ENCODE results near the gene KREMEN1.

Gene KREMEN1

DNA sequence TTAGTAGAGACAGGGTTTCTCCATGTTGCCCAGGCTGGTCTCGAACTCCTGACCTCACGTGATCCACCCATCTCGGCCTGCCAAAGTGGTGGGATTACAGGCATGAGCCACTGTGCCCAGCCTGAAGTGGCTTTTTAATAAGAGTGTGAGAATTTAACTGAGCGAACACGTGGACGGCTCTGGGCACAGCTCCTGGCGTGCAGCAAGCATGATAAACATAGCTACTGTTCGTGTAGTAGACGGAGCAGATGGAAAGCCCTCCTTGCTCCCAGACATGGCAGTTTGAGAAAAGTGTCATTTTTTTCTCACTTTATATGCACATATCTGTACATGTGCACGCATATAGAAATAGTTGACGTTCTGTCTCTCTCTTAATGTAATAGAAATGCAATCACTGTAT lies 139.9 kb downstream of the KREMEN1 start:
- peaks cover 12 to 21% of the 10 kb centered on the region in 2 donors for H3K4me1 Mint-ChIP-seq
- ATAC-seq (replicated peaks) (no peak), DNase-seq (no peak)
- H3K36me3 Mint-ChIP-seq, result no peaks in the 10 kb centered on the region
- peaks cover 63 to 91% of the 10 kb centered on the region in 2 donors for H3K27me3 Mint-ChIP-seq
- no peaks in the 10 kb centered on the region for H3K9me3 Mint-ChIP-seq
- no peak overlapping the region for H3K27ac Mint-ChIP-seq
- no peak overlapping the region for H3K4me3 Mint-ChIP-seq

DNA sequence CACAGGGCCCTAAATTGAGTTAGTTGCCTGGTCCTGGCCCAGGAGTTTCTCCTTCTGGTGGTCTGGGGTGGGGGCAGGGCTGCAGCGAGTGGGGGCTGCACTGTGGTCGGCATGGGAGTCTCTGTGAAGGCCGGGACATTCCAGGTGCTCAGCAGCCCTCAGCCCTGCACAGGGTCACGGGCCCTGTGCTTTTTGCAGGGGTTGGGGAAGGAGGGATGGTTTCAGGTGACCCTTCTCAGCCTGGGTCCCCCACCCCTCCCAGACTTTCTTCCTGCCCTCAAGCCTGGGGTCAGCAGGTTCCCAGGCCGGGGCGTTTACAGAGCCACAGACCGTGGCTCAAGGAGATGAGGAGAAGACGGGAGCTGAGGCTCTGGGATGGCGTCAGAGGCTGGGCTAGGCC lies 140.7 kb downstream of the KREMEN1 start:
- Mint-ChIP-seq H3K9me3 (no peaks in the 10 kb centered on the region), H3K27ac (no peak overlapping the region), H3K27me3 (peaks cover 65 to 91% of the 10 kb centered on the region in 2 donors), H3K4me1 (peaks cover 12 to 14% of the 10 kb centered on the region in 2 donors), H3K4me3 (no peak overlapping the region), H3K36me3 (no peaks in the 10 kb centered on the region)
- no peak for ATAC-seq (replicated peaks)
- DNase-seq, result no peak

DNA sequence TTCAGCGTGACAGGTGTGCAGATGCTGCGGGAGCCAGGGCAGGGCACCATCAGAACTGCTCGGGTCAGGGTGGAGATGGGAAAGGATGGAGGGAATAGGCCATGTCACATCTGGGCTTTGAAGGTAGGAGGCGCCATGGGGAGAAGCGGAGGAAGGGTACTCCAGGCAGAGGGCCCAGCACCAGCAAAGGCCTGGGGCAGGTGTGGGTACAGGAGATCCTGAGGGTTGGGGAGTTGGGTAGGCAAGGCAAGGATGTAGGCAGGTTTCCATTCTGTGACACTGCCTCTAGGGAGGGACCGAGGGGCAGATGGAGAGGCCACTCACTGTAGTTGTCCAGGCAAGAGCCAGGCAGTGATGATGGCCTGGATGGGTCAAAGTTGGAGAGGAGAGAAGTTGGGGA lies 141.4 kb downstream of the KREMEN1 start:
- Mint-ChIP-seq H3K4me1 (peaks cover 6 to 8% of the 10 kb centered on the region in 2 donors), H3K9me3 (no peaks in the 10 kb centered on the region), H3K36me3 (no peaks in the 10 kb centered on the region), H3K4me3 (no peak overlapping the region), H3K27me3 (peaks cover 61 to 91% of the 10 kb centered on the region in 2 donors), H3K27ac (no peak overlapping the region)
- DNase-seq (no peak), ATAC-seq (replicated peaks) (no peak)

DNA sequence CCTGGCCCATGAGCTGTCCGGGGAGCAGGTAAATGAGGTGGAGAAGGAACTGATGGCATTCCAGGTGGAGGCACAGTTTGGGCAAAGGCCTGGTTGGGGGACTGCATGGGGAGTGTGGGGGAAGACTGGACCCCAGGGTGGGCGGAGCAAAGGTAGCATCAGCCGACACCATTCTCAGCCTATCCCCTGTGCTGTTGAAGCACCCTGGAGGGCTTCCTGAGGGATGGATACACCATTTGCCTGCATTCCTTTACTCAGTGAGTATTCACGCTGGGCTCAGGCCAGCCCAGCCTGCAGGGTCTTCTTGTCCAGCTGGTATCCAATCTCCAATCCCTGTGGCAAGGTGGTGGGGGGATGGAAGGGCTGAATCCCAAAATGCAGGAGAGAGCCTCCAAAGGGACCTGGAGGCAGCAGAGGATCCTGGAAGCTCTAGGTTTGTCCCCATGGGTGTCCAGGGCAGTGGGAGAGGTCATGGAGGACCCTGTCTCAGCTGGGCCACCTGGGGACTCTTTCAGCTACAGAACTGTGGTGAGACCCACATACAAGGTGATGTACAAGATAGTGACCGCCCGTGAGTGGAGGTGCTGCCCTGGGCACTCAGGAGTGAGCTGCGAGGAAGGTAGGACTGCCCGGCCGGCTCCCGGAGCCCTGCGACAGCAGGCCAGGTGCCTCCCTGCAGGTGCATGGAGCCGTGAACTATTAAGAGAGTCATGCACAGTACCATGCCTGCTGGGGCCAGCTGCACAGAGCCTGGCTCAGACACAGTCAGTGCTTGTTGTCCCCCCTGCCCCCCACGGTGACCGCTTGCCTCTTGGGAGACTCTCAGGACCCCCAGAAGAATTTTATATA lies 142.4 kb downstream of the KREMEN1 start:
- Mint-ChIP-seq H3K36me3 (no peaks in the 10 kb centered on the region), H3K4me3 (peak overlapping the region in 1 of 2 donors; percentile 17), H3K27ac (no peak overlapping the region), H3K4me1 (peaks cover 0 to 3% of the 10 kb centered on the region in 2 donors), H3K27me3 (peaks cover 60 to 91% of the 10 kb centered on the region in 2 donors), H3K9me3 (no peaks in the 10 kb centered on the region)
- peak in 1 of 2 donors; percentile 26 for ATAC-seq (replicated peaks)
- no peak for DNase-seq

DNA sequence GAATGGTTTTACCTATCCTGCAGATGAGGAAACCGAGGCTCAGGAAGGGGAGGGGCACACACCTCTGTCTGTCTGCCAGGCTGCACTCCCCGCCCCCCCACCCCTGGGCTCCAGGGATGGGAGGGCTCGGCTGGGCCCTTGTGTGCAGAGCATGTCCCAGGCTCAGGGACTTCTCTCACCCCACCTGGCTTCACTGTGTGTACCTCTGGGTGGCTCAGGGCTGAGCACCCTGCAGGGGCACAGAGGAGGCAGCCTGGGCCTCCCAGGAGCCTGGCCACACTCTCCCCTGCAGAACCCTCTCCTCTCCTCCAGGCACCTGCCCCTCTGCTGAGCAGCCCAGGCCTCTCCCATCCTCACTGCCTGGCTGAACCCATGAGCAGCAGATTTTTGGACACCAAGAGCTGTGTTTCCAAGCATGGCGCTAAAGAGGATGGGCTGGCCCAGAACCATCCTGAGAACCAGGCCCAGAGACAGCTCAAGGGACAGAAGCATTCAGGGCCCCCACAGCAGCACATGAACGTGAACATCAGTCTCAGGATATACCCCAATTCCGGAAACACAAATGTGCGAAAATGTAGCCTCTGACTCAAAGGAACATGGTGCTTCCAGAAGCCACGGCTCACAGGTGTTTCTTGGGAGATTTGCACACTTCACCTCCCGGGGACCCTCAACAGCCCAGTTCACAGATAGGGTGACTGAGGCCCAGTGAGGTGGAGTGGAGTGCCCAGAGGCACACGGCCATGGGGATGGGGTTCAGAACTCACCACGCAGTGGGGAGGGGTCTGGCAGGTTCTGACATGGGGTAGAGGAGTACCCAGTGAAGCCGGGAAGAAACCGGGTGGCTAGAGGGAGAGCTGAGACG lies 143.4 kb downstream of the KREMEN1 start:
- peaks cover 58 to 91% of the 10 kb centered on the region in 2 donors for H3K27me3 Mint-ChIP-seq
- DNase-seq (no peak), ATAC-seq (replicated peaks) (peak in 1 of 2 donors; percentile 48)
- H3K27ac Mint-ChIP-seq, result no peak overlapping the region
- H3K36me3 Mint-ChIP-seq, result no peaks in the 10 kb centered on the region
- no peak overlapping the region for H3K4me3 Mint-ChIP-seq
- H3K4me1 Mint-ChIP-seq, result peaks cover 0 to 3% of the 10 kb centered on the region in 2 donors
- H3K9me3 Mint-ChIP-seq, result no peaks in the 10 kb centered on the region

DNA sequence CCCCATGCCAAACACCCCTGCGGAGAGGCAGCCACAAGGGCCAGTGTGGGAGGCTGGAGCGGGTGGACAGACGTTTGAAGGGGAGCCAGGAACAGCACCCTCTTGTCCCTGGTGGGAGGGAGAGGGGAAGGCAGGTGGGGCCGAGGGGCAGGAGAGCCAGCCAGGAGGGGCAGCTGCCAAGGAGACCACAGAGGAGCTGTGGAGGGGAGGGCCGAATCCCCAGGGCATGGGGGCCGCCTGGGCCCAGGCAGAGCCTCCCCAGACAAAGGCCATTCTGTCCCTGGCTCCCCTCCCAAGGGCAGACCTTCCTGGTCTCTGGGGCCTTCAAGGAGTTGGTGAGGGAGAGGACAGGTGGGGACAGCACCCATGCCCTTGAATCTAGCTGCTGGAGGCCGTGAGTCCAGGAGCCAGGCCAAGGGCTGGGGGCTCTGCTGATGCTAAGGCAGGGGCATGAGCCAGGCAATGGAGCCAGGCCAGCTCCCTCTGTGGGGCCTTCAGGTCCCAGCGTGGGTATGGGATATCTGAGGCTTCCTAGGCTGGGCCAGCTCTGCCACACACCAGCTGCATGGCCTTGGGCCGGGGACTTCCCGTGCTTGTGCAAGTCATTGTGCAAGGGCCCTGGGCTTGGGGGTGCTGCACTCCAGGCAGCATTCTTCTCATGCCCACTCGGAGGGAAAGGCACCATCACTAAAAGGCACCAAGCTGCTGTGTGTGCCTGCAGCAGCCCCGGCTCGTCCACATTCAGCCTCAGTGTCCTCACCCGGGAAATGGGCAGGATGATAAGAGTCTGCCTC lies 144.2 kb downstream of the KREMEN1 start:
- ATAC-seq (replicated peaks) (peak in 1 of 2 donors; percentile 38), DNase-seq (no peak)
- Mint-ChIP-seq H3K4me3 (no peak overlapping the region), H3K27ac (no peak overlapping the region), H3K9me3 (no peaks in the 10 kb centered on the region), H3K27me3 (peaks cover 52 to 91% of the 10 kb centered on the region in 2 donors), H3K4me1 (peaks cover 0 to 3% of the 10 kb centered on the region in 2 donors), H3K36me3 (no peaks in the 10 kb centered on the region)

All from stimulated activated naive B cell treated with anti-CD40 and anti-IgM and Interleukin-4, amounts not matched to agents 10 μg/mL and 1 μg/mL and 100 μg/mL, for 72 hours (primary cell).